ENCODE data around the gene CCDC197.

CCDC197 gene

DNA sequence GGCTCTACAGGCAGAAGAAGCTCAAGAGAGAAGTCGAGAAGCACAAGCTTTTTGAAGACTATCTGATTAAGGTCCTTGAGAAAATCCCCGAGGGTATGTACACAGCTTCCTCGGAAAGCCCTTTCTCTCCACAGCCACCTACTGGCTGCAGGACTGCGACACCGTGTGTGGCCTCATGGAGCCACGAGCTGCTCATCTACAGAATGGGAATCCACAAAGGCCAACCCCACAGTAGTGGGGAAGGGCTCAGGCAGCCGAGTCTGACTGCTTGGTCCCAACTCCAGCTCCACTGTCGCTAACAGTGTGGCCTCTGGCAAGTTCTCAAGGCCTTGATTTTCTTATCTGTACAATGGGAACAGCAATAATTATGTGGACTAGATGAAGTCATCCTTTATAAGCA, 2.5 kb downstream of the CCDC197 start:
- DNase-seq (ENCODE audit: low read depth in 2 of 2) = no peak

GRCh38 chr14:94000267-94000666, 3.2 kb downstream of the CCDC197 start:
- DNase-seq (ENCODE audit: low read depth in 2 of 2) = no peak

GRCh38 chr14:94001016-94001415, 3.9 kb downstream of the CCDC197 start:
- DNase-seq (ENCODE audit: low read depth in 2 of 2) = no peak

DNA sequence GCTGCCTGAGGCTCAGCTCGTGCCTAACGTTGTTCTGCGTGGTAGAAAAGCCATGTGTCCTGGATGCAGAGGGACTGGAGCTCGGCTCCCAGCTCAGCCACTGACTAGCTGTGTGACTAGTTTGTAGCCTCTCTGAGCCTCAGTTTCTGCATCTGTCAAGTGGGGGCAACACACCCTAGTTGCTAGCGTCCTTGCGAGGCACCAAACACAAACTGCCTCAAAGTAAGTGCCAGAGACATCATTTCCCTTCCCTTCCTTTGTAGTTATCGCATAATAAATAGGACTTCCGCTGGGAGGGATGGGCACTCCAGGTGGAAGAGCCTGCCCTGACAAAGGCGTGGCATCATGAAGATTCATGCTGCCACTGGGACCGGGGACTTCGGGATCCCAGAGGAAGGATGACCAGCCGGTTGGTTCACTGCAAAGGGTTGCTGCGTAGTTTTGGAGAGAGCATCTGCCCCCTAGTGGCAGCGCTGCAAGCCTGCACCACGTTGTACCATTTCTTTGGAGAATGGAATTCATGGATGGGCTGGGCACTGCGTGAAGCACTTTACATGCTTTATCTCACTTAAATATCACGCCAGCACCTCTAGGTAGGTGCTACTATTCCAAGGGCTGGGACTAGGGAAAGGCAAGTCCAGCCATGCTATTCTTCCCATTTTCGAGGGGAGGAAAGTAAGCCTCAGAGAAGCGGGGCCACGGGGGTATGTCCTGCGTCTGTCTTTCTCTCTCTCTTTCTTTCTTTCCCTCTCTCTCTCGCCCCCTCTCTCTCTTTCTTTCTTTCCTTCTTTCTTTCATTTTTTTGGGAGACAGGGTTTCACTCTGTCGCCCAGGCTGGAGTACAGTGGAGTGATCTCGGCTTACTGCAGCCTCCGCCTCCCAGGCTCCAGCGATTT, 4.6 kb downstream of the CCDC197 start:
- DNase-seq (ENCODE audit: low read depth in 2 of 2) = peak; percentile 38 to 41

GRCh38 chr14:94003397-94003796, 6.3 kb downstream of the CCDC197 start:
- DNase-seq (ENCODE audit: low read depth in 2 of 2) = no peak

GRCh38 chr14:94004015-94004414, 6.9 kb downstream of the CCDC197 start:
- DNase-seq (ENCODE audit: low read depth in 2 of 2) = no peak

- DNase-seq (ENCODE audit: low read depth in 2 of 2) = no peak
Observed at GRCh38 chr14:94005324-94006073, 8.4 kb downstream of the CCDC197 start.

DNA sequence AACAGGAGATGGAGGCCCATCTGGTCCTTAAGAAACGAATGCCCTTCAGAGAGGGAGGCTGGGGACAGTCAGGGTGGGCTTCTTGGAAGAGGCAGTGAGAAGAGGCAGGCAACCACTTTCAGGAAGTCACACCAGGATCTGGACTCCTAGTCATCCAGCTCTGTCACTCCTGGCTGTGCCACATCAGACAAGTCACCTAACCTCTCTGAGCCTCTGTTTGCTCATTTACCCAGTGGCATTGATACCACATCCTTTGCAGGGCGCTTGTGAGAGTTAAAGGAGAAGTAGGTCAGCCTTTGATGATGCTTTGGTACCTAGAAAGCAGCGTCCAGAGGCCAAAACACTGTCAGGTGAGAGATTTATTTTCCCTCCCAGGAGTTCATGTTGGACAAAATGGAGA, 11.1 kb downstream of the CCDC197 start:
- no peak for DNase-seq (ENCODE audit: low read depth in 2 of 2)

DNA sequence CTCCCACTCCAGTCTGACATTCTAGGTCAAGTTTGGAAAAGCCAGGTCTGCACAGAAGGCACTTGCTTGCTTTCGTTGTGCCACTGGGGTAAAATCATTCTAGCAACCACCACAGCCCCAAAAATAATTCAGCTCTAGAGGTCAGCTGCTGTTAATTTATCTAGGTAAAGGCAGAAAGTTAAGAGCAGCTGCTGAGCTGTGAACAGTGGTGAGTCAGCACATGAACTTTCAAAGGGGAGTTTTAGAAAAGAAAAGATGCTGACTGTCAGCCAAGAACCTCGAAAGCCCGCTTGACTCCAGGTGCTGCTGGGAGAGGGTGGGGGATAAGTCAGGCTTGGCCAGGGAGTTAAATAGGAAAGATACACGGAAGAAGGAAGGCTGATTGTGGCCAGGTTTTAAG, 12.7 kb downstream of the CCDC197 start:
- DNase-seq (ENCODE audit: low read depth in 2 of 2) = no peak

DNA sequence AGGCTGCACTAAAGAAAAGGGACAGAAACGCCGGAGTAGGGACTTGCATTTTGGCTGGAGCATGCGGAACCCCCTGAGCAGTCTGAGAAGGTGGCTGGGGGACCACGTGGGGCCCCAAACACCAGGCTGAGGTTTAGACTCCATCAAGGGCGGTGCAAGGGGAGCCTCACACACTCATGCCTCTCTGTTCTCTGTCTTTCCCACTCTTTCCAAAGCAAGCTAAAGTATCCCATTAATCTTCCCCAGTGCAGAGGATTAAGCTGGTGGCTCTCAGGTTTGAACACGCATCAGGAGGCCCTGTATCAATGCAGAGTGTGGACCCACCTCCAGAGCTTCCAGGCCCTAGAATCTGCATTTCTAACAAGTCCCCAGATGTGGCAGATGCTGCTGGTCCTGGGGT, 13.5 kb downstream of the CCDC197 start:
- DNase-seq (ENCODE audit: low read depth in 2 of 2) = no peak

DNA sequence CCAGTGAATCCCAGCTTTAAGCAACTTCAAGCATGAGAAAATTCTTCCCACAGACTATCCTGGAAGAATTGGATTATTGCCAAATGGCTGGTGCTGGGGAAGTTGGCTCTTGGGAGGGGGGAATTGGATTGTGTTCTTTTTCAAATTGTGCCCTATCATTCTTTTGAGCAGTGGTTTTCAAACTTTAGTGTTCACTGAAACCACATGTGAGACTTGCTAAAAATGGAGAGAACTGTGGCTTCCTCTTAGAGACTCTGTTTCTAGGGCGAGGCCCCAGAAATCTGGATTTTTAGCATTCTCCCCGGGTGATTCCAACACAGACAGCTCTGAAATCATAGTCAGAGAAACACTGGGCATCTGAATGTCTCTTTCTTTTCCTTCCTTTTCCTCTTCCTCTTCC, 14.7 kb downstream of the CCDC197 start:
- no peak for DNase-seq (ENCODE audit: low read depth in 2 of 2)

- no peak for DNase-seq (ENCODE audit: low read depth in 2 of 2)
Observed at GRCh38 chr14:94014382-94014781, 17.3 kb downstream of the CCDC197 start.

GRCh38 chr14:94015223-94015622, 18.1 kb downstream of the CCDC197 start:
- DNase-seq (ENCODE audit: low read depth in 2 of 2) = no peak

DNA sequence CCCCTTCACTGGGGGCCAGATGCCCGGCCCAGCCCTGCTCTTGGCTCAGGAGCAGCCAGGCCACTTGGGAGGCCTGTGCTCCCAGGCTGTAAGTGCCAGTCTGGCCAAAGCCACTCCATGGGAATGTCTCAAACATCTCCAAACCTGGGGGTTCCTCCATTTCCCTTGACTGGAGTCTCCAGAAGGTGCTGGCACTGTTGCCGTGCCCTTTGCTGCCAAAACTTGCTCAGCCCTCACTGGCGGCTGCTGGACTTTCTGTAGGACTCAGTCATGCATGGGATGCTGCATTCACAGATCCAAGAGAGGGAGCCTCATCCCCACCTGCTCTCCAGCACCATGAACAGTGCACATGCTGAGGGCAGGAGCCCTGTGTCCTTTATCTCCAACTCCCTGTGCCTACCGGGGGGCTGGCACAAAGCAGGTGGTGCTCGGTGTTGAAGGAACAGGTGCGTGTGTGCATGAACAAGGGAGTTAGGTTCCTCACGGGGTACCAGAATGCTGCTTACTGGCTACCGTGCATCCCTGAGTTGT, 19.4 kb downstream of the CCDC197 start:
- no peak for DNase-seq (ENCODE audit: low read depth in 2 of 2)

DNA sequence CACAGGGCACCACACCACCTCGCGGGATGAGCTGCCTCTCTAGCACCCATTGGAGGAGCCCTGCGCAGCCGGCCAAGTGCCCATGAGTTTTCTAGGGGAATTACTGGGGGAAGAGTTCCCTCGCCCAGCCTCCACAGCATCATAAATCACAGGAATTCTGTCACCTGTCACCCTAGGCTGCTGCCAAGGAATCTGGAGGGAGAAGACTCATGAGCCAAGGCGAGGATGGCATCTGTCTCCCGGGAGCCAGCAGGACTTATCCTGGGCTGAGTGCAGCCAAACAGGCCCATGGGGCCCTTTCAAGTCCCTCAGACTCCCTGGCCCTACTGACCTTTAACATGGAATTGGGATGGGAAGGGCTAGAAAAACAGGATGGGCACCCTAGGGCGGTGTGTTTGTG, 21.2 kb downstream of the CCDC197 start:
- DNase-seq (ENCODE audit: low read depth in 2 of 2) = no peak

- DNase-seq (ENCODE audit: low read depth in 2 of 2) = no peak
Observed at GRCh38 chr14:94019329-94019728, 22.2 kb downstream of the CCDC197 start.

DNA sequence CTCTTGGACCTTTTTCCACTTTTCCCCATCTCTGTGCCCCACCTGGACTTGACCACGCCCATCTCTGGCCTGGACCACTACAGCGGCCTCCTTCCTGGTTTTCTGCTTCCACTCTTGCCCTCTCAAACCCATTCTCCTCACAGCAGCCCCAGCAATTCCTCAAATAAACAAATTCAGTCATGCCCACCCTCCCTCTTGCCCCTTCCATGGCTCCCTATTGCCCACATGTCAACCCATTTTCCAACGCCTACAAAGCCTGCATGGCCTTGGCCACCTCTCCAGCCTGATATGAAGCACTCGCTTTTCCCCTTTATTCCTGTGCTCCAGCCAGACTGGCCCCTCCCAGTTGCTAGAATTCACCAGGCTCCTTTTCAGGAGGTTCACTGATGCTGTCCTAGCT, 23.2 kb downstream of the CCDC197 start:
- DNase-seq (ENCODE audit: low read depth in 2 of 2) = no peak

GRCh38 chr14:94021001-94021400, 23.9 kb downstream of the CCDC197 start:
- no peak for DNase-seq (ENCODE audit: low read depth in 2 of 2)

DNA sequence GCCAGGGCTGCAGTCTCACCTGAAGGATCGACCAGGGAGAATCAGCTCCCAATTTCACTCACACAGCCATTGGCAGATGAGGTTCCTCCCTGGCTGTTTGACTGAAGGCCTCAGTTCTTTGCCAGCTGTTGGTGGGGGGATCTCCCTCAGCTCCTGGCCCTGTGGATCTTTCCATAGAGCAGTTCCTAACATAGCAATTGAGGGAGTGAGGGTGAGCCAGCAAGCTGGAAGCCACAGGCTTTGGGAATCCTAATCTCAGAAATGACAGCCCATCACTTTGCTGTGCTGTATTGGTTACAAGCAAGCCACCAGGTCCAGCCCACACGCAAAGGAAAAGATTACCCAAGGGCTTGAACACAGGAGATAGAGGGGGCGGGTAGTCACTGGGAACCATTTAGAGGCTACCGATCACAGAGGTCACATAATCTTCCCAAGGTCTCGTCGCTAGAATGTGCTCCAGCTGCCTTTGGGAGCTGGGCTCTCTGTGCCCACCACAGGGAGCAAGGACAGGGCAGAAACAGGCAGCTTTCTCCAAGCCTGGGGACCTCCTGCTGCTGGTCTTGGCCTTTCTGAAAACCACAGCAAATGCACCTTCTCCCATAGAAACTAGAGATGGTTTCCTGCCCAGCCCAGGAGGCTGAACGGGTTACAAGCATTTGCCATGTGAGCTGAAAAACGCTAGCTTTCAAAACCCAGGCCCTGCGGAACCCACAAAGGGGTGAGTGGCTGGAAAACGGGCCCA, 24.5 kb downstream of the CCDC197 start:
- no peak for DNase-seq (ENCODE audit: low read depth in 2 of 2)

DNA sequence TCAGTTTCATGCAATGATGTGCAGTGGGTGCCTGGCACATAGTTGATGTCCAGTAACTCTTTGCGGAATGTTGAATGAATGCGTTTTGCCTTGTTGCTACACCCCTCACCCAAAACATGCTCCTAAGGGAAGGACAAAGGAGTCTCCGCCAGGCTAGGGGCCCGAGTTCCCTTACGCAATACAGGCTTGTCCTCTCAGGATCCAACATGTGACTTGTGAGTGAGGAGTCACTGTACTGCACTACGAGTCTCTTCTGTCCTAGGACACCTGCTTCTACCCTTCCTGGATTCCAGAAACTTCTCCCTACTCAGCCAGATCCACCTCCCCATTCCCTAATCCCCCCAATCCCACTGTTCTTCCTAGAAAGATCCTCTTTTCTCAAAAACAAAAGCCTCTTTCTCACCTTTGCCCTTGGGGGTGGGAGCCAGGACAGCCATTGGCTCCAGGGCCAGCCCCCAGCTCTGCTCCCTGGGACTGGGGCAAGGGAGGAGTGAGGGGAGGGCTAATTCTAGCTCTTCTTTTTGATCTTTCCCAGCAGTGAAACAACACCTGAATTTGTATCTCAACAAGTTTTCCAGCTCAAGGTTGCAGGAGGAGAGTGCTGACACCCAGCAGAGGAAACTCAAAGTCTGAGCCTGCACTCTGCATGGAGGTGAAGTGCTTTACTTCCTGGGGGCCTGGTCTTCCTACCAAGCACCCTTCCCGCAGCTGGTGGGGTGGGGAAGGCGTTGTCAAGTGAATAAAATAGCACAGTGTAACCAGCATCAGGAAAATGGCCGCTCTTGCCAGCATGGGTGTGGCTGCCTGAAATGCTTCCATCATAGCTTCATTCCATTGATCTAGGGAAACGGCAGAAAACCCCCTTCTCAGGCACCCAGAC, 25.7 kb downstream of the CCDC197 start:
- no peak for DNase-seq (ENCODE audit: low read depth in 2 of 2)

- DNase-seq (ENCODE audit: low read depth in 2 of 2) = no peak
Observed at GRCh38 chr14:94024549-94024948, 27.4 kb downstream of the CCDC197 start.
